Pancreas (tissue), 10 donors: ENCODE measurements around the gene ZBTB46. TPM values are rescaled to one million over a fixed set of nuclear protein-coding genes. Genes with fewer than 3 reads are reported as not detected.
"Not testable (repeated sequence)": the region's sequence is repeated elsewhere in the genome, so short reads cannot be mapped to it uniquely, and the experiment has no call there.

Source experiments
- ATAC-seq, 4 donors: fragments of 200-7000 bp; cut with Tn5 transposase; one replicate each; pipeline versions ENCODE4 v1.8.0 to v1.9.1; 2020; ENCODE audit warnings: mild to moderate bottlenecking in 4 of 4, moderate library complexity in 4 of 4
- DNase-seq, 6 donors: peaks; one replicate each; pipeline ENCODE4 v3.0.0-alpha.2; 2020
- FAIRE-seq: peaks from 2 replicates; lab custom pipeline; 2012; peaks lifted over from hg19 to GRCh38; lab: Jason Lieb, UNC
- H3K27ac ChIP-seq, 4 donors: fragments of 200-600 bp; sonication (generic); 1 replicate in 3 of 4; 2 replicates in 1 of 4; pipeline versions ENCODE4 v1.5.0 to v1.8.0; 2020
- H3K27me3 ChIP-seq, 4 donors: fragments of 200-600 bp; one replicate each; pipeline ENCODE4 v1.8.0; 2021
- H3K36me3 ChIP-seq, 3 donors: fragments of 200-600 bp; sonication (generic) in 1 of 3; one replicate each; pipeline versions ENCODE4 v1.5.0 to v1.8.0; 2020 to 2021
- H3K4me1 ChIP-seq, 3 donors: fragments of 200-600 bp; one replicate each; pipeline ENCODE4 v1.8.0; 2021
- H3K4me3 ChIP-seq, 4 donors: fragments of 200-600 bp; sonication (generic) in 2 of 4; one replicate each; pipeline versions ENCODE4 v1.5.0 to v1.8.0; 2020 to 2021
- H3K9me3 ChIP-seq, 4 donors: fragments of 200-600 bp; one replicate each; pipeline ENCODE4 v1.8.0; 2021
- WGBS, 2 donors: extraction: QIAGEN DNeasy Blood & Tissue Kit; methylation state at CpG; one replicate each; pipeline ENCODE4 v1.1.7; 2013; 5-methylcytosine and 5-hydroxymethylcytosine counted together
- intact Hi-C, 3 donors: fragments of 100-400 bp; cut with DNase I; formaldehyde crosslinking; loops; one replicate each; pipeline versions ENCODE4 v1.11.1 to v1.14.2; 2022
- polyA plus RNA-seq, 2 donors: library from polyadenylated mRNA; stranded (reverse); fragments of 200-250 nt; gene quantifications; one replicate each; pipeline ENCODE4 v1.2.3, GENCODE V29; 2013
- total RNA-seq, 6 donors: library from RNA; stranded (reverse); fragmentation: NEBNext Ultra II Directional in 4 of 6; extraction: Animal tissue kit (Norgen Biotek cat#: 25700) in 4 of 6; gene quantifications; one replicate each; pipeline versions ENCODE4 v1.2.1 to v1.2.4, GENCODE V29; 2021 to 2023
- TF ChIP-seq, protein P1 (sequence below), 4 donors: fragments of 200-600 bp; sonication (generic) in 3 of 4; IDR thresholded peaks; one replicate each; pipeline versions ENCODE4 v1.5.0 to v1.8.0; 2021; ENCODE audit warnings: antibody characterized with exemption in 4 of 4
- donor health status: healthy with polysubstance abuse.
- donor health status: DM: no; HTN: no; CAD: no; lungs with moderate emphysema.
- donor health status: DM: no; HTN: no; CAD: no.
- donor health status: control.
- donor health status: control.
- donor health status: Bipolar disorder and iron deficiency.
- donor health status: DM: yes; HTN: yes; CAD: no.
- donor health status: DM: no; HTN: no; CAD: no.
- donor health status: DM: no; HTN: no; CAD: no.
- donor health status: DM: yes; HTN: yes; CAD: no.

Gene ZBTB46
- total and polyA plus RNA-seq, 8 donors: 2.2 to 7.4 (median 3.0) TPM

DNA sequence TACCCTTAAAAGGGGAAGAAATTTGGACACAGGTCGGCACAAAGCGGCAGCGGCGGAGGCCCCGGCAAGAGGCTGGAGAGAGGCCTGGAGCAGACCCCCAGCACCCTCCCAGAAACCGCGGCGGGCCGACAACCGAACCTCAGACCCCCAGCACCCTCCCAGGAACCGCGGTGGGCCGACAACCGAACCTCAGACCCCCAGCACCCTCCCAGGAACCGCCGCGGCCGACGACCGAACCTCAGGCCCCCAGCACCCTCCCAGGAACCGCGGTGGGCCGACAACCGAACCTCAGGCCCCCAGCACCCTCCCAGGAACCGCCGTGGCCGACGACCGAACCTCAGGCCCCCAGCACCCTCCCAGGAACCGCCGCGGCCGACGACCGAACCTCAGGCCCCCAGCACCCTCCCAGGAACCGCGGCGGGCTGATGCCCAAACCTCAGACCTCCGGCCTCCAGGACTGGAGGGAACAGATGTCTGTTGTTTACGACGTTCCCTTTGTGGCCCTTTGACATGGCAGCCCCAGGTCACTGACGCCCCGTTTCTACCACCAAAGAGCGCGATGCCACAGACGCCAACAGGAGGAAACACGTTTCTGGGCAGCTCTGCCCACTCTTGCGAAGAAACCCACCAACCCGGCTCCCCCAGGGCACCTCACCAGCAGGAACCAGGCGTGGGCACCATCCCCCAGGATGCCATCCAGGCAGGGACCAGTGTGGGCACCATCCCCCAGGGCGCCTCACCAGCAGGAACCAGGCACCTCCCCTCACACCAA is 28.4 kb downstream of the ZBTB46 start:
- WGBS, 2 donors: 86 to 90% methylated on average over 51 of the region's 51 CpGs
- FAIRE-seq: no peak
- intact Hi-C loops: no loop called here
- Histone ChIP-seq H3K9me3 (no peaks in the 10 kb centered on the region), H3K4me3 (no peak overlapping the region), H3K27me3 (no peaks in the 10 kb centered on the region), H3K4me1 (no peaks in the 10 kb centered on the region), H3K27ac (no peak overlapping the region), H3K36me3 (no peaks in the 10 kb centered on the region)
- no peak for DNase-seq
- TF ChIP-seq, protein P1, sequence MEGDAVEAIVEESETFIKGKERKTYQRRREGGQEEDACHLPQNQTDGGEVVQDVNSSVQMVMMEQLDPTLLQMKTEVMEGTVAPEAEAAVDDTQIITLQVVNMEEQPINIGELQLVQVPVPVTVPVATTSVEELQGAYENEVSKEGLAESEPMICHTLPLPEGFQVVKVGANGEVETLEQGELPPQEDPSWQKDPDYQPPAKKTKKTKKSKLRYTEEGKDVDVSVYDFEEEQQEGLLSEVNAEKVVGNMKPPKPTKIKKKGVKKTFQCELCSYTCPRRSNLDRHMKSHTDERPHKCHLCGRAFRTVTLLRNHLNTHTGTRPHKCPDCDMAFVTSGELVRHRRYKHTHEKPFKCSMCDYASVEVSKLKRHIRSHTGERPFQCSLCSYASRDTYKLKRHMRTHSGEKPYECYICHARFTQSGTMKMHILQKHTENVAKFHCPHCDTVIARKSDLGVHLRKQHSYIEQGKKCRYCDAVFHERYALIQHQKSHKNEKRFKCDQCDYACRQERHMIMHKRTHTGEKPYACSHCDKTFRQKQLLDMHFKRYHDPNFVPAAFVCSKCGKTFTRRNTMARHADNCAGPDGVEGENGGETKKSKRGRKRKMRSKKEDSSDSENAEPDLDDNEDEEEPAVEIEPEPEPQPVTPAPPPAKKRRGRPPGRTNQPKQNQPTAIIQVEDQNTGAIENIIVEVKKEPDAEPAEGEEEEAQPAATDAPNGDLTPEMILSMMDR (IDR thresholded peaks at IDR 0.05): no peak
- ATAC-seq: no peak

DNA sequence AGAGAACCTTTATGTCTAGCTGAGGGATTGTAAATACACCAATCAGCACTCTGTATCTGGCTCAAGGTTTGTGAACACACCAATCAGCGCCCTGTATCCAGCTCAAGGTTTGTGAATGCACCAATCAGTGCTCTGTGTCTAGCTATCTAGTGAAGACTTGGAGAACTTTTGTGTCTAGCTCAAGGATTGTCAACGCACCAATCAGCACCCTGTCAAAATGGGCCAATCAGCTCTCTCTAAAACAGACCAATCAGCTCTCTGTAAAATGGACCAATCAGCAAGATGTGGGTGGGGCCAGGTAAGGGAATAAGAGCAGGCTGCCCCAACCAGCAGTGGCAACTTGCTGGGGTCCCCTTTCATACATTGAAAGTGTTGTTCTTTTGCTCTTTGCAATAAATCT is 29.9 kb downstream of the ZBTB46 start:
- H3K27me3 ChIP-seq, H3K27ac ChIP-seq, ATAC-seq, H3K4me3 ChIP-seq, intact Hi-C loops, H3K4me1 ChIP-seq, H3K9me3 ChIP-seq, FAIRE-seq, DNase-seq, H3K36me3 ChIP-seq: not testable (repeated sequence)
- 88 to 93% methylated on average over 2 of the region's 2 CpGs for WGBS, 2 donors

GRCh38 chr20:63800411-63800810 is 30.7 kb downstream of the ZBTB46 start:
- intact Hi-C loops, ATAC-seq, H3K9me3 ChIP-seq, FAIRE-seq, DNase-seq, H3K27ac ChIP-seq, H3K4me3 ChIP-seq, H3K36me3 ChIP-seq, H3K27me3 ChIP-seq, H3K4me1 ChIP-seq: not testable (repeated sequence)
- WGBS, 2 donors: 91 to 95% methylated on average over 22 to 27 of the region's 27 CpGs

DNA sequence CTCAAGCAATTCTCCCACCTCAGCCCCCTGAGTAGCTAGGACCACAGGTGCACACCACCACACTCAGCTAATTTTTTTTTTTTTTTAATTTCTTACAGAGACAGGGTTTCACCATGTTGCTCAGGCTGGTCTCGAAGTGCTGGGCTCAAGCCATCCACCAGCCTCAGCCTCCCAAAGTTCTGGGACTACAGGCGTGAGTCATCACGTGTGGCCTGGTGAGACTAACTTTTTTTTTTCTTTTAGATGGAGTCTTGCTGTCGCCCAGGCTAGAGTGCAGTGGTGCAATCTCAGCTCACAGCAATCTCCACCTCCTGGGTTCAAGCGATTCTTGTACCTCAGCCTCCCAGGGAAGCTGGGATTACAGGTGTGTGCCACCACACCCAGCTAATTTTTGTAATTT is 31.9 kb downstream of the ZBTB46 start:
- H3K27me3 ChIP-seq, ATAC-seq, FAIRE-seq, H3K4me3 ChIP-seq, H3K27ac ChIP-seq, H3K4me1 ChIP-seq, H3K36me3 ChIP-seq, intact Hi-C loops, DNase-seq, H3K9me3 ChIP-seq: not testable (repeated sequence)
- 81 to 84% methylated on average over 5 of the region's 5 CpGs for WGBS, 2 donors

DNA sequence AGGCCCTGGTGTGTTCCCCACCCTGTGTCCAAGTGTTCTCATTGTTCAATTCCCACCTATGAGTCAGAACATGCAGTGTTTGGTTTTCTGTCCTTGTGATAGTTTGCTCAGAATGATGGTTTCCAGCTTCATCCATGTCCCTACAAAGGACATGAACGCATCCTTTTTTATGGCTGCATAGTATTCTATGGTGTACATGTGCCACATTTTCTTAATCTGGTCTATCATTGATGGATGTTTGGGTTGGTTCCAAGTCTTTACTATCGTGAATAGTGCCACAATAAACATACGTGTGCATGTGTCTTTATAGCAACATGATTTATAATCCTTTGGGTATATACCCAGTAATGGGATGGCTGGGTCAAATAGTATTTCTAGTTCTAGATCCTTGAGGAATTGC is 33.9 kb downstream of the ZBTB46 start:
- WGBS, 2 donors: 66 to 72% methylated on average over 3 of the region's 3 CpGs
- H3K4me3 ChIP-seq, H3K36me3 ChIP-seq, DNase-seq, H3K4me1 ChIP-seq, H3K9me3 ChIP-seq, intact Hi-C loops, H3K27ac ChIP-seq, FAIRE-seq, ATAC-seq, H3K27me3 ChIP-seq: not testable (repeated sequence)

DNA sequence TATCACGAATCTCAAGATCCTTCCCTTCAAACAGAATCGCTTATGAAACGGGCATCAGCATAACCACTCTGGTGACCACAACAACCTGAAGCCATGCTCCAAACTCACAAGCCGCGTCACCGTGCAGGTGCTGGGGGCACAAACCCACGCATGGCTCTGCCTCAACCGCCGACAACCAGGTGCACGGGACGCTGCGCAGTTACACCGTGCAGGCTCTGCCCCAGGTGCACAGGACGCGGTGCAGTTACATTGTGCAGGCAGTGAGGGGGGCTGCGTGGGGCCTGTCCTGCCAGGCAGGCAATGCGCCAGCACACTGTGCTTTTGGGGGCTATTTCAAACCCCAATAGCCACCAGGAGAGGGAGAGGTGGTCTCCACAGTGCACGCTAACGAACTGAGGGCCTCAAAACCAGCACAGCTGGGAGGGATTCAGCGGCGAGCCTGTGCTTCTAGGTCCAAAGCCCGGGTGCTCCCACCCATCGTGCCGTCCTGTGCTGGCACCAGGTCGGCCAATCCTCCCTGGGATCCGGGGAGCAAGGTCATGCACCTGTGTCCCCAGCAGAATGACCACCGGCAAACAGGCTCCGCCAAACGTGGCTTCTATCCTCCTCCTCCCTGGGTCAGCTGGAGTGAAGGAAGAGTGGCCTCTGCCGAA is 35.8 kb downstream of the ZBTB46 start:
- ATAC-seq: no peak
- 75 to 85% methylated on average over 30 of the region's 30 CpGs for WGBS, 2 donors
- TF ChIP-seq, protein P1 (IDR thresholded peaks at IDR 0.05): no peak
- no peak for FAIRE-seq
- Histone ChIP-seq H3K4me1 (no peaks in the 10 kb centered on the region), H3K9me3 (no peaks in the 10 kb centered on the region), H3K4me3 (no peak overlapping the region), H3K36me3 (peaks cover 0 to 2% (median 0%) of the 10 kb centered on the region in 3 donors), H3K27ac (no peak overlapping the region), H3K27me3 (no peaks in the 10 kb centered on the region)
- DNase-seq: peak in 1 of 6 donors; percentile 58
- intact Hi-C loops: no loop called here

- intact Hi-C loops: no loop called here
- DNase-seq: no peak
- TF ChIP-seq, protein P1 (IDR thresholded peaks at IDR 0.05): no peak
- Histone ChIP-seq H3K27me3 (no peaks in the 10 kb centered on the region), H3K4me3 (no peak overlapping the region), H3K9me3 (no peaks in the 10 kb centered on the region), H3K36me3 (peaks cover 0 to 7% (median 0%) of the 10 kb centered on the region in 3 donors), H3K4me1 (no peaks in the 10 kb centered on the region), H3K27ac (no peak overlapping the region)
- FAIRE-seq: no peak
- WGBS, 2 donors: 81 to 92% methylated on average over 14 of the region's 14 CpGs
- ATAC-seq: no peak
These were observed 36.5 kb downstream of the ZBTB46 start for GRCh38 chr20:63794614-63795013.
